Uterus (tissue), 4 donors: ENCODE measurements around the gene OSBPL8. TPM values are rescaled to one million over a fixed set of nuclear protein-coding genes. Genes with fewer than 3 reads are reported as not detected.

ENCODE experiments used
- DNase-seq, 2 donors: peaks; one replicate each; pipeline ENCODE4 v3.0.0-alpha.2; 2019 to 2020
- H3K27ac ChIP-seq, 2 donors: fragments of 200-600 bp; sonication (generic); 1 replicate in 1 of 2; 2 replicates in 1 of 2; pipeline ENCODE4 v1.5.1; 2016 to 2018
- H3K27me3 ChIP-seq, 2 donors: fragments of 200-600 bp; sonication (generic); one replicate each; pipeline ENCODE4 v1.5.1; 2018 to 2019; ENCODE audit warnings: control low read depth in 1 of 2
- H3K36me3 ChIP-seq, 2 donors: fragments of 200-600 bp; sonication (generic); one replicate each; pipeline ENCODE4 v1.5.1; 2019; ENCODE audit warnings: control low read depth in 1 of 2
- H3K4me1 ChIP-seq, 2 donors: fragments of 200-600 bp; sonication (generic); one replicate each; pipeline ENCODE4 v1.5.1; 2018 to 2019; ENCODE audit warnings: control low read depth in 1 of 2
- H3K4me3 ChIP-seq, 2 donors: fragments of 200-600 bp; sonication (generic); 1 replicate in 1 of 2; 2 replicates in 1 of 2; pipeline ENCODE4 v1.5.1; 2018 to 2019; ENCODE audit warnings: mild to moderate bottlenecking in 1 of 2
- H3K9me3 ChIP-seq, 2 donors: fragments of 200-600 bp; sonication (generic); one replicate each; pipeline ENCODE4 v1.5.1; 2019; ENCODE audit warnings: control low read depth in 1 of 2
- POLR2A ChIP-seq, 2 donors: fragments of 450-650 bp; IDR thresholded peaks; one replicate each; pipeline ENCODE4 v1.6.1; 2016; ENCODE audit warnings: antibody characterized with exemption in 2 of 2, mild to moderate bottlenecking in 1 of 2, moderate library complexity in 1 of 2
- intact Hi-C: fragments of 100-400 bp; cut with DNase I; formaldehyde crosslinking; loops from one replicate; pipeline ENCODE4 v1.15.1; 2023; ENCODE audit warnings: low total_unique reads
- total RNA-seq, 4 donors: library from RNA; depleted of rRNA in 3 of 4; stranded (reverse); fragments of >200 nt in 3 of 4; gene quantifications; one replicate each; pipeline versions ENCODE4 v1.1.0 to v1.2.4, GENCODE V29; 2014 to 2023
- TF ChIP-seq, protein P1 (sequence below), 4 experiments: fragments of 200-600 bp in 2 of 4; fragments of 450-650 bp in 2 of 4; sonication (generic) in 2 of 4; IDR thresholded peaks; one replicate each; pipeline ENCODE4 v1.5.1; 2016 to 2019; ENCODE audit warnings: antibody characterized with exemption in 4 of 4, mild to moderate bottlenecking in 2 of 4, moderate library complexity in 1 of 4
- donor health status: DM: yes; HTN: yes; CAD: no.

The OSBPL8 gene
- total RNA-seq, 4 donors from 2014 or later, result 22.0 to 131 (median 69.3) TPM

DNA sequence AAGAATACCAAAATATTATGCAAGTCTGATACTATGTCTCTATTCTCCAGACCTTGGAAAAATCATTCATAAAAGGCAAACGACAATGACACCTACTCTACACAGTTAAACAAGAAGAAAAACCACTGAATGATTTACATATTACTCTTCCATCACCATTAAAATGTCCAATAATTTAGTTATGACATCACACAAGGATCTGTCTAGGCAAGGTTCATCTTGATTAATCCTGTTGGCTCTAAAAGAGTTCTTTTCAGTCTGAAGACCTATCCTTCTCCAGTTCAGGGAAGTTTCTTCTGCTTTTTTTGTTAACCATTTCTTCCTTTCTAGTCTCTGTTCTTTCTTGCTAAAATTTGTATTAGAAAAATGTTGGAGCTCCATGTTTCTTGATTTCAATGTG lies 64.0 kb downstream of the OSBPL8 start:
- intact Hi-C loops, result no loop called here
- Histone ChIP-seq H3K4me3 (no peak overlapping the region), H3K36me3 (no peaks in the 10 kb centered on the region), H3K27ac (no peak overlapping the region), H3K4me1 (no peaks in the 10 kb centered on the region), H3K27me3 (no peaks in the 10 kb centered on the region), H3K9me3 (peaks cover 0 to 16% of the 10 kb centered on the region in 2 donors)
- DNase-seq, result no peak
- TF ChIP-seq POLR2A (IDR thresholded peaks at IDR 0.05), result no peak
- TF ChIP-seq, protein P1, sequence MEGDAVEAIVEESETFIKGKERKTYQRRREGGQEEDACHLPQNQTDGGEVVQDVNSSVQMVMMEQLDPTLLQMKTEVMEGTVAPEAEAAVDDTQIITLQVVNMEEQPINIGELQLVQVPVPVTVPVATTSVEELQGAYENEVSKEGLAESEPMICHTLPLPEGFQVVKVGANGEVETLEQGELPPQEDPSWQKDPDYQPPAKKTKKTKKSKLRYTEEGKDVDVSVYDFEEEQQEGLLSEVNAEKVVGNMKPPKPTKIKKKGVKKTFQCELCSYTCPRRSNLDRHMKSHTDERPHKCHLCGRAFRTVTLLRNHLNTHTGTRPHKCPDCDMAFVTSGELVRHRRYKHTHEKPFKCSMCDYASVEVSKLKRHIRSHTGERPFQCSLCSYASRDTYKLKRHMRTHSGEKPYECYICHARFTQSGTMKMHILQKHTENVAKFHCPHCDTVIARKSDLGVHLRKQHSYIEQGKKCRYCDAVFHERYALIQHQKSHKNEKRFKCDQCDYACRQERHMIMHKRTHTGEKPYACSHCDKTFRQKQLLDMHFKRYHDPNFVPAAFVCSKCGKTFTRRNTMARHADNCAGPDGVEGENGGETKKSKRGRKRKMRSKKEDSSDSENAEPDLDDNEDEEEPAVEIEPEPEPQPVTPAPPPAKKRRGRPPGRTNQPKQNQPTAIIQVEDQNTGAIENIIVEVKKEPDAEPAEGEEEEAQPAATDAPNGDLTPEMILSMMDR (IDR thresholded peaks at IDR 0.05), result no peak

DNA sequence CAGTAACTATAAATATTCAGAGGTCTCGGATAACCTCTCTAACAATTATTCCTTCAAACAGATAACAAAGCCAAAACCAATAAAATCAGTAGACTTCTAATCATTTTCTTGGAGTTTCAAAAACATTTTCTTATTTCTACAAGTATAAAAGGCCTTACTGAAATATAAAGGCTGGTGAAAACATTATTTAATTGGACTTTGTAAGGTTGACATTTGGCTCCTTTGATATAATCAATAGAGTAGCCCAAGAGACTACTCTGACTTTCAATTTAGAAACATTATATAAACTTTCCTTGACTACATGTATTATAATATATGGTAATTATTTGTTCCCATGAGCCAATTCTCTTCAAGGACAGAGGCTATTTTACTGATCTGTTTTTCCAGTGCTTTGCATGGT lies 68.3 kb downstream of the OSBPL8 start:
- Histone ChIP-seq H3K36me3 (no peaks in the 10 kb centered on the region), H3K4me3 (no peak overlapping the region), H3K9me3 (peaks cover 0 to 16% of the 10 kb centered on the region in 2 donors), H3K27me3 (no peaks in the 10 kb centered on the region), H3K4me1 (no peaks in the 10 kb centered on the region), H3K27ac (no peak overlapping the region)
- no peak for DNase-seq
- TF ChIP-seq, protein P1 (IDR thresholded peaks at IDR 0.05), result no peak
- no peak for TF ChIP-seq POLR2A (IDR thresholded peaks at IDR 0.05)
- intact Hi-C loops, result no loop called here

DNA sequence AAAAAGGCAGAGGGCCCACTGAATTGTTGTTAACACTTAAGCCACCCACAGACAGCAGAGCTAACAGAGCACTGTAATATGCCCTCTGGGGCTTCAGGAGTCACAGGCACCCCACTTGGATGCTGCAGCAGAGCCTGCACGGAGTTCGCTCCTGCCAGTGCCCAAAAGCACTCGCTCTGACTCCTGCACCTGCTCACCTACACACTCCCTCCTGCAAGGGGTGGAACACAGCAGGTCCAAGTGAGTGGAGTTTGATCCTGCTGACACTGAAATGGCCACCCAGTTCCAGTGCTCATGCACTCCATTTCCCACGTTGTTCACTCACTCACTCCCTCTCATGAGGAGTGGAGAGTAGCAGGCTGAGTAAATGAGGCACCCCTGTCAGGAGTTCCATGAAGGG lies 68.8 kb downstream of the OSBPL8 start:
- H3K4me1 ChIP-seq, result no peaks in the 10 kb centered on the region
- peaks cover 0 to 16% of the 10 kb centered on the region in 2 donors for H3K9me3 ChIP-seq
- no peak for DNase-seq
- TF ChIP-seq, protein P1 (IDR thresholded peaks at IDR 0.05), result no peak
- no peak for TF ChIP-seq POLR2A (IDR thresholded peaks at IDR 0.05)
- intact Hi-C loops, result no loop called here
- no peaks in the 10 kb centered on the region for H3K36me3 ChIP-seq
- no peak overlapping the region for H3K4me3 ChIP-seq
- no peak overlapping the region for H3K27ac ChIP-seq
- H3K27me3 ChIP-seq, result no peaks in the 10 kb centered on the region

DNA sequence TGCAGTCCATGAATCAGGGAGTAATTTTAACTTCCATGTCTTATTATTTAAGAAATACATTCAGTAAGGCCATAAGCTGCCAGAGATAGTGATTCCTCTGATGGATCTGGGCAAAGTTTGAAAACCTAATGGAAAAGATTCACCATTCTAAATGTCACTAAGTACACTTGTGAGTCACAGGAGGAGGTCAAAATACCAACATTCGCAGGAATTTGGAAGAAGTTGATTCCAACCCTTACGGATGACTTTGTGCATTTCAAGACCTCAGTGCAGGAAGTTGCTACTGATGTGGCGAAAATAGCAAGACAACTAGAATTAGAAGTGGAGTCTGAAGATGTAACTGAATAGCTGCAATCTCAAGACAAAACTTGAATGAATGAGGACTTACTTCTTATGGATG lies 69.8 kb downstream of the OSBPL8 start:
- Histone ChIP-seq H3K27ac (no peak overlapping the region), H3K9me3 (peaks cover 0 to 16% of the 10 kb centered on the region in 2 donors), H3K4me3 (no peak overlapping the region), H3K4me1 (no peaks in the 10 kb centered on the region), H3K27me3 (no peaks in the 10 kb centered on the region), H3K36me3 (no peaks in the 10 kb centered on the region)
- no peak for DNase-seq
- TF ChIP-seq, protein P1 (IDR thresholded peaks at IDR 0.05), result no peak
- TF ChIP-seq POLR2A (IDR thresholded peaks at IDR 0.05), result no peak
- intact Hi-C loops, result no loop called here

DNA sequence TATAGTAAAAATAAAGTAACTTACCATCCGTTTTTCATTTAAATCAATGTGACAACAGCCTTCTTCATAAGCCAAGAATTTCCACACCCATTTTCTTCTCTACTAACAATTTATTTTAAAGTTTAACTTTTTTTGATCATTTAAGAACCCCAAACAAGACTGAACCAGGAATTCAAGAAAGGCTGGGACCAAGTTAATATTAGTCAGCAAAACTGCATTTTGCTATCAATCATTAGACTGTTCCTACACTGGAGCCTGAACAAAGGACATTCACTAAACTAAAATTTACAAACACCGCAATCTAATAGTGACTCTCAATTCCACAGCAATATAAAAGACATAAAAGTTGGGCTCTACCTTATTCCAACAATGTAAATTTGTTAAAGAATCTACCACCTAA lies 73.6 kb downstream of the OSBPL8 start:
- TF ChIP-seq, protein P1 (IDR thresholded peaks at IDR 0.05), result no peak
- TF ChIP-seq POLR2A (IDR thresholded peaks at IDR 0.05), result no peak
- Histone ChIP-seq H3K27ac (no peak overlapping the region), H3K9me3 (no peaks in the 10 kb centered on the region), H3K4me3 (no peak overlapping the region), H3K4me1 (no peaks in the 10 kb centered on the region), H3K36me3 (no peaks in the 10 kb centered on the region), H3K27me3 (no peaks in the 10 kb centered on the region)
- DNase-seq, result no peak
- intact Hi-C loops, result no loop called here
